Measurements from ENCODE around the gene ELOA. TPM values are rescaled to one million over a fixed set of nuclear protein-coding genes. Genes with fewer than 3 reads are reported as not detected.
A peak's percentile ranks its signal among the peaks of the same experiment; 100 is the strongest.

ELOA gene
- total and polyA plus RNA-seq, 2 of the 13 experiments (the other 11 are each of a cell fraction or from before 2014, with no cell fraction given): 14.2 to 28.5 TPM

DNA sequence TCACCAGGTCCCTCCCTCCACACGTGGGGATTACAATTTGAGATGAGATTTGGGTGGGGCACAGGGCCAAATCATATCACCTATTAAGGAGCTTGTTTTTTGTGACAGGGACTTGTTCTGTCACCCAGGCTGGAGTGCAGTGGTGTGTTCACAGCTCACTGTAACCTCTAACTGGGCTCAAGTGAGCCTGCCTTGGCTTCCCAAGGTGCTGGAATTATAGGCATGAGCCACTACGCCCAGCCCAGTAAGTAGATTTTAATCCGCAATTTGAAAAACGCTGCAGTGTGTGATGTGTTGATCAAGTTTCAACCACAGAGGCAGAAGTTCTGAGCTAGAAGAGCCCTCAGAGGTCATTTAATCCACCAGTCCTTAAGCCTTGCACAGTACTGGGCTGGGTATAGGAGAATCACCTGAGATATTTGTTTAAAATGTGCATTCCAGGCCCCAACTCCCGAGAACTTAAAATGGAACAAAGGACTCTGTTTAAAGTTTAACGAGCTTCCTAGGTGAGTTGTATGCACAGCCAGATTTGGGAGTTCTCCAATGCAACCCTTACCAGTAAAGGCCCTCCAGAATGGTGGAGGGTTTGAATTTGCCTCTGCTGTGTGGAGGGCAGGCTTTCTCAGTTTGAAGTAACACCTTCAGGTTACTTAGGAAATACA is 38.3 kb upstream of the ELOA start (continued):
- TF ChIP-seq NCOA1 (CRISPR knock-in tag; IDR thresholded peaks at IDR 0.05): no peak
- no peak for TF ChIP-seq HMGA1 (CRISPR knock-in tag; conservative IDR thresholded peaks at IDR 0.05)
- TF ChIP-seq, protein P1, sequence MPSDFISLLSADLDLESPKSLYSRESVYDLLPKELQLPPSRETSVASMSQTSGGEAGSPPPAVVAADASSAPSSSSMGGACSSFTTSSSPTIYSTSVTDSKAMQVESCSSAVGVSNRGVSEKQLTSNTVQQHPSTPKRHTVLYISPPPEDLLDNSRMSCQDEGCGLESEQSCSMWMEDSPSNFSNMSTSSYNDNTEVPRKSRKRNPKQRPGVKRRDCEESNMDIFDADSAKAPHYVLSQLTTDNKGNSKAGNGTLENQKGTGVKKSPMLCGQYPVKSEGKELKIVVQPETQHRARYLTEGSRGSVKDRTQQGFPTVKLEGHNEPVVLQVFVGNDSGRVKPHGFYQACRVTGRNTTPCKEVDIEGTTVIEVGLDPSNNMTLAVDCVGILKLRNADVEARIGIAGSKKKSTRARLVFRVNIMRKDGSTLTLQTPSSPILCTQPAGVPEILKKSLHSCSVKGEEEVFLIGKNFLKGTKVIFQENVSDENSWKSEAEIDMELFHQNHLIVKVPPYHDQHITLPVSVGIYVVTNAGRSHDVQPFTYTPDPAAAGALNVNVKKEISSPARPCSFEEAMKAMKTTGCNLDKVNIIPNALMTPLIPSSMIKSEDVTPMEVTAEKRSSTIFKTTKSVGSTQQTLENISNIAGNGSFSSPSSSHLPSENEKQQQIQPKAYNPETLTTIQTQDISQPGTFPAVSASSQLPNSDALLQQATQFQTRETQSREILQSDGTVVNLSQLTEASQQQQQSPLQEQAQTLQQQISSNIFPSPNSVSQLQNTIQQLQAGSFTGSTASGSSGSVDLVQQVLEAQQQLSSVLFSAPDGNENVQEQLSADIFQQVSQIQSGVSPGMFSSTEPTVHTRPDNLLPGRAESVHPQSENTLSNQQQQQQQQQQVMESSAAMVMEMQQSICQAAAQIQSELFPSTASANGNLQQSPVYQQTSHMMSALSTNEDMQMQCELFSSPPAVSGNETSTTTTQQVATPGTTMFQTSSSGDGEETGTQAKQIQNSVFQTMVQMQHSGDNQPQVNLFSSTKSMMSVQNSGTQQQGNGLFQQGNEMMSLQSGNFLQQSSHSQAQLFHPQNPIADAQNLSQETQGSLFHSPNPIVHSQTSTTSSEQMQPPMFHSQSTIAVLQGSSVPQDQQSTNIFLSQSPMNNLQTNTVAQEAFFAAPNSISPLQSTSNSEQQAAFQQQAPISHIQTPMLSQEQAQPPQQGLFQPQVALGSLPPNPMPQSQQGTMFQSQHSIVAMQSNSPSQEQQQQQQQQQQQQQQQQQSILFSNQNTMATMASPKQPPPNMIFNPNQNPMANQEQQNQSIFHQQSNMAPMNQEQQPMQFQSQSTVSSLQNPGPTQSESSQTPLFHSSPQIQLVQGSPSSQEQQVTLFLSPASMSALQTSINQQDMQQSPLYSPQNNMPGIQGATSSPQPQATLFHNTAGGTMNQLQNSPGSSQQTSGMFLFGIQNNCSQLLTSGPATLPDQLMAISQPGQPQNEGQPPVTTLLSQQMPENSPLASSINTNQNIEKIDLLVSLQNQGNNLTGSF (CRISPR knock-in tag; IDR thresholded peaks at IDR 0.05): no peak
- TF ChIP-seq SOX5 (CRISPR knock-in tag; IDR thresholded peaks at IDR 0.05; ENCODE audit: borderline replicate concordance): peak; percentile 61; the same call in 1 of the 2 replicates
- no peak for TF ChIP-seq KAT2B (IDR thresholded peaks at IDR 0.05; ENCODE audit: borderline replicate concordance, low read depth, low read length)
- TF ChIP-seq ZFP36L1 (CRISPR knock-in tag; IDR thresholded peaks at IDR 0.05): no peak
- TF ChIP-seq, protein P2, sequence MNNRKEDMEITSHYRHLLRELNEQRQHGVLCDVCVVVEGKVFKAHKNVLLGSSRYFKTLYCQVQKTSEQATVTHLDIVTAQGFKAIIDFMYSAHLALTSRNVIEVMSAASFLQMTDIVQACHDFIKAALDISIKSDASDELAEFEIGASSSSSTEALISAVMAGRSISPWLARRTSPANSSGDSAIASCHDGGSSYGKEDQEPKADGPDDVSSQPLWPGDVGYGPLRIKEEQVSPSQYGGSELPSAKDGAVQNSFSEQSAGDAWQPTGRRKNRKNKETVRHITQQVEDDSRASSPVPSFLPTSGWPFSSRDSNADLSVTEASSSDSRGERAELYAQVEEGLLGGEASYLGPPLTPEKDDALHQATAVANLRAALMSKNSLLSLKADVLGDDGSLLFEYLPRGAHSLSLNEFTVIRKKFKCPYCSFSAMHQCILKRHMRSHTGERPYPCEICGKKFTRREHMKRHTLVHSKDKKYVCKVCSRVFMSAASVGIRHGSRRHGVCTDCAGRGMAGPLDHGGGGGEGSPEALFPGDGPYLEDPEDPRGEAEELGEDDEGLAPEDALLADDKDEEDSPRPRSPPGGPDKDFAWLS (CRISPR knock-in tag; IDR thresholded peaks at IDR 0.05; ENCODE audit: borderline replicate concordance): no peak
- TF ChIP-seq TEAD3 (CRISPR knock-in tag; optimal IDR thresholded peaks at IDR 0.05; ENCODE audit: borderline replicate concordance): peak; percentile 75
- no peak for TF ChIP-seq ZNF567 (CRISPR knock-in tag; IDR thresholded peaks at IDR 0.05; ENCODE audit: borderline replicate concordance)
- no peak for TF ChIP-seq ZNF274 (CRISPR knock-in tag; IDR thresholded peaks at IDR 0.05)
- TF ChIP-seq, protein P3, sequence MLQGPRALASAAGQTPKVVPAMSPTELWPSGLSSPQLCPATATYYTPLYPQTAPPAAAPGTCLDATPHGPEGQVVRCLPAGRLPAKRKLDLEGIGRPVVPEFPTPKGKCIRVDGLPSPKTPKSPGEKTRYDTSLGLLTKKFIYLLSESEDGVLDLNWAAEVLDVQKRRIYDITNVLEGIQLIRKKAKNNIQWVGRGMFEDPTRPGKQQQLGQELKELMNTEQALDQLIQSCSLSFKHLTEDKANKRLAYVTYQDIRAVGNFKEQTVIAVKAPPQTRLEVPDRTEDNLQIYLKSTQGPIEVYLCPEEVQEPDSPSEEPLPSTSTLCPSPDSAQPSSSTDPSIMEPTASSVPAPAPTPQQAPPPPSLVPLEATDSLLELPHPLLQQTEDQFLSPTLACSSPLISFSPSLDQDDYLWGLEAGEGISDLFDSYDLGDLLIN (CRISPR knock-in tag; IDR thresholded peaks at IDR 0.05; ENCODE audit: borderline replicate concordance): no peak
- no peak for TF ChIP-seq ZNF564 (CRISPR knock-in tag; IDR thresholded peaks at IDR 0.05)
- TF ChIP-seq KMT2A (CRISPR knock-in tag; IDR thresholded peaks at IDR 0.05): no peak
- TF ChIP-seq, protein P4, sequence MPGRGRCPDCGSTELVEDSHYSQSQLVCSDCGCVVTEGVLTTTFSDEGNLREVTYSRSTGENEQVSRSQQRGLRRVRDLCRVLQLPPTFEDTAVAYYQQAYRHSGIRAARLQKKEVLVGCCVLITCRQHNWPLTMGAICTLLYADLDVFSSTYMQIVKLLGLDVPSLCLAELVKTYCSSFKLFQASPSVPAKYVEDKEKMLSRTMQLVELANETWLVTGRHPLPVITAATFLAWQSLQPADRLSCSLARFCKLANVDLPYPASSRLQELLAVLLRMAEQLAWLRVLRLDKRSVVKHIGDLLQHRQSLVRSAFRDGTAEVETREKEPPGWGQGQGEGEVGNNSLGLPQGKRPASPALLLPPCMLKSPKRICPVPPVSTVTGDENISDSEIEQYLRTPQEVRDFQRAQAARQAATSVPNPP (CRISPR knock-in tag; IDR thresholded peaks at IDR 0.05): no peak
- TF ChIP-seq, protein P5, sequence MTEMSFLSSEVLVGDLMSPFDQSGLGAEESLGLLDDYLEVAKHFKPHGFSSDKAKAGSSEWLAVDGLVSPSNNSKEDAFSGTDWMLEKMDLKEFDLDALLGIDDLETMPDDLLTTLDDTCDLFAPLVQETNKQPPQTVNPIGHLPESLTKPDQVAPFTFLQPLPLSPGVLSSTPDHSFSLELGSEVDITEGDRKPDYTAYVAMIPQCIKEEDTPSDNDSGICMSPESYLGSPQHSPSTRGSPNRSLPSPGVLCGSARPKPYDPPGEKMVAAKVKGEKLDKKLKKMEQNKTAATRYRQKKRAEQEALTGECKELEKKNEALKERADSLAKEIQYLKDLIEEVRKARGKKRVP (CRISPR knock-in tag; IDR thresholded peaks at IDR 0.05): no peak
- no peak for TF ChIP-seq HDAC1 (CRISPR knock-in tag; IDR thresholded peaks at IDR 0.05)
- TF ChIP-seq HCFC1 (IDR thresholded peaks at IDR 0.05; ENCODE audit: low read depth, low read length): no peak
